A204.1 (cell line): ENCODE data around the gene HTR7.
A peak's percentile ranks its signal among the peaks of the same experiment; 100 is the strongest.
"Not testable (repeated sequence)": the region's sequence is repeated elsewhere in the genome, so short reads cannot be mapped to it uniquely, and the experiment has no call there.

Experiments used
- FAIRE-seq: peaks from 2 replicates; lab custom pipeline; 2012; peaks lifted over from hg19 to GRCh38; lab: Jason Lieb, UNC

HTR7 gene

DNA sequence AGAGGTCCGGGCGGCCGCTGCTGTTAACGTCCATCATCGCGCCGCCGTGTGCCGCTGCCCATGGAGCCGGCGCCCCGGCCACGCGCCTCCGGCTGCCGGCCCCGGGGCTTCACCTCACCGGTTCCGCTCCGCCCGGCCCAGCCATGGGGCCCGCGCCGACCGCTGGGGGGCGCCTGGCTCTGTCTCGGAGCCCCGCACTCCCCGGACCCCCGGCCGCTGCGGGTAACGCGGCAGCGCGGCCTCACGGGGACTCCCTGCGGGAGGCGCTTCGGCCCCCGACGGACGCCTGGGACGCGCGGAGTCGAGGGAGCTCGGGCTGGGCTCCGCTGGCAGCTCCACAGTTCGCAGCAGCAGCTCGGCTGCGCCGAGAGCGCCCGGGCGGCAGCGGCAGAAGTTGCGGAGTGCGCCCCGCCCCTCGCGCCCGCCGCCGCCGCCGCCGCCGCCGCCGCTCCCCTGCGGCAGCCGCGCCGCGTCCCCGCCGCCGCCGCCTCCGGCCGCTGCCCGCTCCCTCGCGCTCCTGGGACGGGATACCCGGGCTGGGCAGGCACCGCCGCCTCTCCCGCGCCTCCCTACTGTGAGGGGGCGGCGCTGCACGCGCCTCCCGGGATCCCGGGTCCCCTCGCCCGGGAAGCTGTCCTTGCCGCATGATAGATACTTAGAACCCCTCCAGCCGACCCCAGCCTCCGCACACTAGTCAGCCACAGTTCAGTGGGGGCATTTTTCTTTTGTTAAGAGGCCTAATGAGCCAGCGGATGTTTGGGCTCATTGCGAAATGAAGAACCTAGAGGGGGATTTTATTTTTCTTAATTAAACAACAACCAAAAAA, at the start of gene HTR7:
Gene HTR7, minus strand, starts transcription at position 405 of the 826 bp plus-strand sequence. Its CDS starts 368 bp downstream, at position 37.
- FAIRE-seq = no peak

DNA sequence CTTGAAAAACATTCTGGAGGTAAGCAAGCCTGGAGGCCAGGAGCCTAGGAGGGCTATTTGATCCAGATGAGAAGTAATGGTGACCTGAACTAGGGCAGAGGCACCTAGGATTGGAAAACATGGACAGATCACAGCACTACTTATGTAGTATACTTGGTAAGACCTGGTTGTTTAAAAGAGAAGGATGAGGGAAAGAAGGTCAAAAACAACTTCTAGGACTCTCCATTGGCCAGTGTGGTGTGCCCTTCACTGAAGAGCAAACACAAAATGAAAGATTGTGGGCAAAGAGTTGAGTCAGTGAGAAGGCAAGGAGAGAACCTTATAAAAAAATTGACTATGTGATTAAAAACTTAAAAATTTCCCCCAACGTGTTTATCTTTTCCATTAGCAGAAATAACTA, 48.8 kb upstream of the HTR7 start:
- no peak for FAIRE-seq

DNA sequence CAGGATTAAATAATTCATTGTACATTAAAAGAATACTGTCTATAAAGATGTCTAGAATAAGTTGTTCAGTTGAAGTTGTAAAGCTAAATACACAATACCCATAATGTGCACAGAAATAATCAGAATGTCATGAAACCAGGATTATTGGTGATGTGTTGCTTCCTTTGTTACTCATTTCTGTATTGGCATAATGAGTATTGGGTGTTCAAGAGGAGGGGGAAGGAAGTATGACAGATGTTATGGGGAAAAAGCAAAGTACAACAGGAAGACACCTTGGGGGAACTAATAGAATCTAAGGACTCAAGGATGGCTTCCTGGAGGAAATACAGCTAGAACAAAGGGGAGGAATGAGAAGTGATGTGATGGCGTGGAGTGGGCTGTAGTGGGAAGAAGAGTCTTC, 48.1 kb upstream of the HTR7 start:
- FAIRE-seq = no peak

DNA sequence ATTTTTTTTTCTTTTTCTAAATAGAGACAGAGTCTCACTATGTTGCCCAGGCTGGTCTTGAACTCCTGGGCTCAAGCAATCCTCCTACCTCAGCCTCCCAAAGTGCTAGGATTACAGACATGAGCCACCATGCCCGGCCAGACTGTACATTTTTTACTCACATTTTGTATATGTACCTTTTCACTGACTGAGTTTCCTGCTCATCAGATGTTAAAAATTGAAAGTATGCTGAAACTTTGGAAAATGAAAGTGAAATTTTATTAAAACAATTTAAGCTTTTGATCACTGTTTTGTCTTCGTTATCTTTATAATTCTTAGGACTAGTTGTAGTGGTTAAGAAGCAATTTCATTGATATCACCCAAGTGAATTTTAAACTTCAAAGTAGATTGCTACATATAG, 39.1 kb upstream of the HTR7 start:
- not testable (repeated sequence) for FAIRE-seq

DNA sequence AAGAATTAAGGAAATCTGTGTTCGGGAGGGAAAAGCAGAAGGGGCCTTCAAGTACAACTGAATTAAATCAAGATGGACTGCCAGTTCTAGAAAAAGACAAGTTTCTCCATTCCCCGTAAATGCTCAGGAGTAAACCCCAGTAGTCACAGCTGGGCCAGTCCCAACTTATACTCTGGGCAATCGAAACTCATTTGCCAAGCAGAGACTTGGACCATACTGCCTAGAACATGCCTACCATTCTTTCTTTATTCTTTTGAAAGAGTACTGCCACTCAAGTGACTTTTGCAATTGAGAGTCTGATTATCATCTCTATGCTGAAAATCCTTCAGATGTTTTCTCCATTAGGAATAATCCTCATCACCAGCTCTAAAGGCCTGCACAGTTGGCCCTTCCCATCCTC, 35.4 kb upstream of the HTR7 start:
- no peak for FAIRE-seq

DNA sequence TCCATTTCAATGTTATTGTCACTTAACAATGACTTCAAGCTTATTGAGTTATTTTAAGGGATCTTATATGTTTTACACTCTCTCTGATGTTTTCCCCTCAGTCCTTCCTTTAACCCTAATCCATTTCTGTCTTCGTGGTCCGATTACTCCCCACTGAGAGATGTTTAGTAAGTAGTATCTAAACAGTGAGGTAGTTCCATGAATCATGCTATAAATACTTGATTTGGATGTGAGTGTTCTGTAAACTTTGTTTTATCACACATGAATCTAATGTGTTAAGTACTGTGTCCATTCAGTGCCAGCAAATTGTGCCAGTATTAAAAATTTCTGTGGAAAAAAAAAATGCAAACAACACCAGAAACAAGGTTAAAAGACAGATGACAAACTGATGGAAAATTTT, 32.5 kb upstream of the HTR7 start:
- FAIRE-seq = no peak

DNA sequence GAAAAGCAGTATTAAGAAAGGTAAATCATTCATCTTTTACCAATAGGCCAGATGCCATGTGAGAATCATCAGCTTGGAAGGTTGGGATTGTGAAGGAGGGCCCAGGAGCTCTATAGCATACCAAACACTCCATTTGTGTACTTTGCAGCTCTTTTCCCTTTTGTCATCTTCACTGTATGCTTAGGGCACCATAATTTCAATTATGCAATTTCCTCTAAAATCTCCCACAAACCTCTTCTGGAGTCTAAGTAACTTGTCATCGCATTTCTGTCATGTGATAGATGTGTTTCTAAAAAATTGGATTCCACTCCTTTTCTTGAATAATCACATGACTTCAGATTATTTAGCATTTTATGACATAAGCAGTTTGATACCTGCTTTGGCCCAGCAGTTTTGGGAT, 31.8 kb upstream of the HTR7 start:
- FAIRE-seq = no peak

DNA sequence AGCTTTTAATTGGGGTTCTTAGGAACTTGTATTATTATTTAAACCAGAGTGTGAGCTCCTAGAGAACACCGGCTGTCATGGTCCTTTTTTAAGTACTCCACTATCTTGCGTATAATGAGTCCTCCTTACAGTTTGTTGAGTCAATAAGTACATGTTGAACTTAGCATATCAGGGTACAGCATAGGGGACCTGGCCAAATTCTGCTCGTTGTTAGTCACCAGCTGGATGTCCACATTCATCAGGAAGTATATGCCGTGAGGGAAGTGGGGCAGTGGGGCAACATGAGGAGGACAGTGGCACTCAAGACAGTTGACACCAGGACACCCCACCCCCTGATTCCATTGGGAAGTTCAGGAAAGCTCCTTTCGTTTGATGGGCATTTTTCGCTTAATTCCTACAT, 30.5 kb upstream of the HTR7 start:
- FAIRE-seq = no peak

DNA sequence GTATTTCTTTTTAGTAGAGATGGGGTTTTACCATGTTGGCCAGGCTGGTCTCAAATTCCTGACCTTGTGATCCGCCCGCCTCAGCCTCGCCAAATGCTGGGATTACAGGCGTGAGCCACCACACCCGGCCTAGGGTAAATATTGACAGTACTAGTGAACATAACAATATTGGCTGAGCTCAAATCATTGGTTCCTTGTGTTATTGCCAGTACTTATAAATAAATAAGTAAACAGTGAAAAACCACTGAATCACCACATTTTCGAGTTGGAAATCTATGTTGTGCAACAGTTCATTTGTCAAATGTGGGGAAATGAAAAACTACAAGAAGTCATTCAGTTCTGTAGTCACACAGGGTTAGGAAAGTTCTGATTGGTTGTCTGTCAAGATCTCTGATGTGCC, 29.7 kb upstream of the HTR7 start:
- FAIRE-seq = no peak

DNA sequence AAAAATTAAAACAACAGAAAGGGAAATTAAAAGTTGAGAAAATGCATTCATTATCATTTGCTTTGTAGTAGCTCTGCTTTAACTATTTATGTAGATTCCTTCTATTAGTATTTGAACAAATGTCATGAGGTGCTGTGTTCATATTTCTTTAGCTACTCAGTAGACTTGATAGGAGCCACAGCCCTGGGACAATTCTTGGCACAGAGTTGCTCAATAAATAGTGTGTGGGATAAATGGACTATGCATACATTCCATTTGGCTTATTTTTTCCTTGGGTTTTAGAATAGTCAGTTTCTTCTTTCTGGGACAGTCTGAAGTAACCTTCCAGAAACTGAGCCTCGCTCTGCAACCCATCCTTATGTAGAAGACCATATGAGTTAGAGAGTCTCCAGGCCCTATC, 27.3 kb upstream of the HTR7 start:
- FAIRE-seq = no peak

DNA sequence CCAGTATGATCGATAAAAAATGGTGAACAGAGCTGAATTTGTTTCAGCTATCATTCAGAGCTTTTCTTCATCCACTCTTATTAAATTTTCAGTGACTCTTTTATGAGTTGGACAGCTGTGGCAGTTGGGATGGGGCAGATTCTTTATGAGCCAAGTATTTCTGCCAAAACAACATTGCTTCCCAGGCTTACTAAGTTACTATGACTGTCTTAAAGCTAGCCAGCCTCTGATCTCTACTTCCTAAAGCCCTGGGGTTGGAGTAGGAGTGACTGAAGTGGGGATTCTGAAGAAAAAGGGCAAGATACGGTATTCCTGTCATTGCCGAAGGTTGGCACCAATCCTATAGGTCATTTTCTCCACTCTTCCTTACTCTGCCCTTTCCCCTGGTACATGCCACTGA, 26.6 kb upstream of the HTR7 start:
- FAIRE-seq = no peak

DNA sequence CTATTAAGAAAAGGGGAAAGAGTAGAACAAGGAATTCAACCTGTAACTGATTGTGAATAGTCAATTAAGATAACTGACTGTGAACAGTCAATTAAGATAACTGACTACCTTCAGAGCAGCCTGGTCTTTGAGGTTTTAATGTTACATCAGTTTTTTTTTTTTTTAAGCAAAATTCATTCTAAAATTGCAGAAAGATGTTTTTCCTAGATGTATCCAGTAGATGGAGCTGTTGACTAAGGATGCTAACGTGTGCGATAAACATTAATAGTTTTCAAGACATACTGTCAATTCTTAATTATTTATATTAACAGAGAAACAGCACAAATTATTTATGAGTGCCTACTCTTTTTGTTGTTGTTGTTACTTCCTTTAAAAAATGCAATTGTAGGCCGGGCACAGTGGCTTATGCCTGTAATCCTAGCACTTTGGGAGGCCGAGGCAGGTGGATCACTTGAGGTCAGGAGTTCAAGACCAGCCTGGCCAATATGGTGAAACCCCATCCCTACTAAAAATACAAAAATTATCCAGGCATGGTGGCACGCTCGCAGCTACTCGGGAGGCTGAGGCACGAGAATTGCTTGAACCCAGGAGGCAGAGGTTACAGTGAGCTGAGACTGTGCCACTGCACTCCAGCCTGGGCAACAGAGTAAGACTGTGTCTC, 22.4 kb upstream of the HTR7 start:
- peak; percentile 98 for FAIRE-seq

DNA sequence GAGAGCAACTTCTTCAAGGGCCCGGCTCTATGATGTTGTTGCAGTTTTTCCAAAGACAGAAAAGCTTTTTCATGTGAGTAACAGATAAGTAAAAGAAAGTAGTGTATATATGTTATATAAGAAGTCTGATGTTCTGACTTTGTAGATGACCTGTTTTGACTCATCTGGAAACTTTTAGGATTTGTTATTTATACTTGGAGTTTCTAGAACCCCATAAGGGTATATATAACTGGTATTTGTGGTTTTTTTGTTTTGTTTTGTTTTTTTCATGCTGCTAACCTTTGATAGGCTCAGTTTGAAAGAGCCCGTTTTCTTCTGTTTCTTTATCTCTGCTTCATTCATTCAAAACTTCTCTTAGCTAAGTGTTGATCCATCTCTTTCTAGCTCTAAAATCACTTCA, 21.2 kb upstream of the HTR7 start:
- FAIRE-seq = no peak

DNA sequence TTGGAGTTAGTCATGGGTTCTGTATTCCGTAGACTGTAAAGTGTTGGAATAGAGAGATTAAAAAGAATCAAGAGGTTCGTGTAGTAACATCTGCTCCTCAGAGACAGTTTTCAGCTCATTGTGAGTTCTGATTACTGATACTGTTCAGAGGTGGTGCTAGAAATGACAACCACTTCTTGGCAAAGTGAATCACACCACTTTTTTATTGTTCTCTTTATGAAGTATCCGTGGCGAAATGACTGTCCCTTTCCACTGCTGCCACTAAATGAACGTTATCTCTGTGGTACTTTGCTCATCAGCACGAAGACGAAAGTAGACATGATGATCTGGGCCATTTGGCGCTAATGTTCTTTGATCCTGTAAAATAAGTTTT, 14.8 kb upstream of the HTR7 start:
- no peak for FAIRE-seq

DNA sequence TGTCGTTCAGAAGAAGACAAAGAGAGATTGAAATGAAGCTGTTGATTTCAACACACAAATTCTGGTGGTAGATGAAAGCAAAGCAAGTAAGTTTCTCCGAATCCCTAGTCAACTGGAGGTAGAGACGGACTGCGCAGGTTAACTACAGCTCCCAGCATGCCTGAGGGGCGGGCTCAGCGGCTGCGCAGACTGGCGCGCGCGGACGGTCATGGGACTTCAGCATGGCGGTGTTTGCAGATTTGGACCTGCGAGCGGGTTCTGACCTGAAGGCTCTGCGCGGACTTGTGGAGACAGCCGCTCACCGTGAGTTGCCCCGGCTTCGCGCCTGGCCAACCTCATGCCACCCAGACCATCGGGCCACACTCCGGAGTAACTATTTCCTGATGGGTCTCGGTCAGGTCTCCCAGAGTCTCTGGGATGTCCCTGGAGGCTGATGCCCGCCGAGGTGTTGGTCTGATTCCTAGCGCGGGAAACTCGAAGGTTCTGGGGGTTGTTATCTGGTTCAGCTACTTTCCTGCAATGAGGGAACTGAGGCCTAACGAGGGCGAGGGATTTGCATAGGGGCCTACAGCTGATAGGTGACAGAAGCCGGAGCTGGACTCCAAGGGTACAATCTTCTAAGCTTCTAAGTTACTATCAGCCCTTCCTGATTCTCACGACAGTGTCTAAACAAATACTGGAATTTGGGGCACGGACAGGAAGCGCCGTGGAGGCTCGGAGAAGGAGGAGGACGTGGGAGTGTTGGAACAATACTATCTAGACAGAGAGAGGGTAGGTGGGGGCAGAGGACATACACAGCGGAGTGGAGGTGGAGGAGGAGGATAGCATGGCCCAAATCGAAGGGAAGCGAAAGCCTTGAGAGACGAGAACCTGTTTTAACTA, 14.2 kb upstream of the HTR7 start, which contains the start of gene RPP30:
Gene RPP30, plus strand, starts transcription at position 209 of the 882 bp plus-strand sequence. Its CDS starts 13 bp downstream, at position 222.
- peak; percentile 74 for FAIRE-seq

DNA sequence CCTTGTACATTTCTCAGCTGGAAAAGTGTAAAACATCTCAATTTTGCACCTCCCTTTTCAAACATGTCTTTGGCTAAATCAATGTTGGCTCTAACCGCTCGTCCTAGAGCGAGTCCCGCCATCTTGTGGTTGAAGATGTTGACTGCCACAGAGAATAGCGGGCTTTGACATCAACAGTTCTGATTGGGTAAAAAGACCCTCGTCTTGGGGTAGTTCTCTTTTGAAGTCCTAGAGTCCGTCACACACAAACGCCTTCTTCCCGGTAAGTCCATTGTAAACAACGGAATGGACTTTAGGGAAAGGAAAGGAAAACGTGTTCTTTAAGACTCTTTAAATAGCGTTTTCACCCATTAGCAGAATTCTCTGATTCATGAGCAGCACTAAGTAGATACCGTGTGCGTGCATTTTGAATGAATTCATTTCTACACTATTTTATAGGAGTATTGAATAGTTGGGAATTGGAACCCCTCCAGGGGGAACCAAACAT, 13.5 kb upstream of the HTR7 start:
- FAIRE-seq = peak; percentile 96

DNA sequence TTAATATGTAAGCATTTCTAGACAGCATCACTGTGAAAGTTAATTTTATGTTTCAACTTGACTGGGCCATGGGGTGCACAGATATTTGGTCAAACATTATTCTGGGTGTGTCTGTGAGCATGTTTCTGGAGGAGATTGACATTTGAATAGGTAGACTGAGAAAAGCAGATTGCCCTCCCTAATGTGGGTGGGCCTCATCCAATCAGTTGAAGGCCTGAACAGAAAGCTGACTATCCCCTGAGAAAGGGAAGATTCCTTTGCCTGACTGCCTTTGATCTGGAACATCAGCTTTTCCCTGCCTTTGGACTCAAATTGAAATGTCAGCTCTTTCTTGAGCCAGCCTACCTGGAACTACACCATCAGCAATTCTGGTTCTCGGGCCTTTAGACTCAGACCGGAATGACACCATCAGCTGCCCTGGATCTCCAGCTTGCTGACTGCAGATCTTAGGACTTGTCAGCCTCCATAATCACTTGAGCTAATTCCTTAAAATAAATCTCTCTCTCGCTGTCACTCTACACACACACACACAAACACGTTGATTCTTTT, 8.3 kb upstream of the HTR7 start:
- FAIRE-seq = no peak

DNA sequence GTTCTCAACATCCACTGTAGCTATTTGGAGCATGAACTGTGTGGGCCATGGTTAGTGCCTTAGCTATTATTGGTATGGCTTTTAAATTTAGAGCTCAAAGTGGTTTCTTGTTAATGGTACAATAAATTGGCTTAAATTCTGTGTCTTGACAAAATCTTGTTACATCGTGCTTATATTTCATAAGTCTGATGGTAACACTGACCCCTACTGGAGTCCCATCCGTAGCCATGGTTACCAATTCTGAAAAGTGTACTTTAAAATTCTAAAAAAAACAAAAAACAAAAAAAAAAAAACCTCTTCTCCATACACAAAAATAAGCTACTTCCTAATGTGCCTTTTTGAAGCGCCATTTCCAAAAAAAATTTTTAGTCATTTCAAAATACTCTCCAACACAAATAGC, 7.6 kb upstream of the HTR7 start:
- peak; percentile 94 for FAIRE-seq

DNA sequence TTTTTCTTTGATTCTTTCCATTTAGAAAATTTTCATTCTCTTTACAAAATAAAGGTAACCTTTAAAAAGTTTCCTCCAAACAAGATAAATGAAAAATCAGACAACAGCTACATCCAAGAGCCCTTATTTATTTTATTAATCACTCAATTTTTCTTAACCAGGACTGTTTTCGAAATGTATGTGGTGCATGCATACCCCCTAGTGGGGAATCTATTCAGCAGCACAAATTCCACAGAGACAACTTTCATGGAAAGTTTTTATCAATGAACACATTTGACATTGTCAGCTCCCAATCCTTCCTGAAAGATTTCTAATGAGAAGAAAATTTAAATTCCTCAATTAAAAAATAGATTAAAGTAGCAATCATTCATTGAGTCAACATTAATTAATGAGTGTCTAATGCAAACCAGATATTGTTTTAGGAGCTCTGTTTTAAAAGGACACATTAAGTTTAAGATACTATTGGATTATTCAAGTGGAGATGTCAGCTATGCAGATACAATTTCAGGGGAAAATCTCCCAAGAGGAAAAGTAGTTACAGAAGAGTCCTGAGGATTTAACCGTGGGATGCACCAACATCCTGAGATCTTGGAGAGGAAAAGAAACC, 5.2 kb upstream of the HTR7 start:
- FAIRE-seq = peak; percentile 96

DNA sequence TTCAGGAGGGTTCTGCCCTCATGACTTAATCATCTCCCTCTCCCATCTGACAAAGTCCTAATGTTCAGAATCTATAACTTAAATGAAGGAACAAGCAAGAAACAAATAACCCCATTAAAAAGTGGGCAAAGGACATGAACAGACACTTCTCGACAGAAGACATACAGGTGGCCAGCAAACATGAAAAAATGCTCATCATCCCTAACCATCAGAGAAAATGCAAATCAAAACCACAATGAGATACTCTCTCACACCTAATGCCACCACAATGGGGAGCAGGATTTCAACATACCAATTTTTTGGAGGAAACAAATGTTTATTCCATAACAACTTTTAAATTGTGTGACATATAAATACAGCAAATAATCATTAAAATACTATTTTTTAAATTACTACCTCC, 3.0 kb upstream of the HTR7 start:
- FAIRE-seq = no peak

DNA sequence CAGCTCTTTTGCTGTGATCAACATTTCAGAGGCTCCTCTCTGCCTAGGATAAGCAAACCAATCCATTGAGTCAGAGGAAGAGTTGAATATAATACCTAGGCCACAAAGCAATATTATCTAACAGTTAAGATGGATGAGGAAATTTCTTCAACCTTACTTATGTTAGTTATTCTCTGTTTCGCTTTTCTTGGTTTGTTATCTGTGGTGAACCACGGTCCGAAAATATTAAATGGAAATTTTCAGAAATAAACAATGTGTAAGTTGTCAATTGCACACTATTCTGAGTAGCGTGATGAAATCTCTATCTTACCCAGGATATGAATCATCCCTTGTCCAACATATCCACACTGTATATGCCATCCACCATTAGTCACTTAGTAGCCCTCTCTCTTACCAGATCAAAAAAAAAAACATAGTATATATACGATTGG, 1.5 kb upstream of the HTR7 start:
- no peak for FAIRE-seq

DNA sequence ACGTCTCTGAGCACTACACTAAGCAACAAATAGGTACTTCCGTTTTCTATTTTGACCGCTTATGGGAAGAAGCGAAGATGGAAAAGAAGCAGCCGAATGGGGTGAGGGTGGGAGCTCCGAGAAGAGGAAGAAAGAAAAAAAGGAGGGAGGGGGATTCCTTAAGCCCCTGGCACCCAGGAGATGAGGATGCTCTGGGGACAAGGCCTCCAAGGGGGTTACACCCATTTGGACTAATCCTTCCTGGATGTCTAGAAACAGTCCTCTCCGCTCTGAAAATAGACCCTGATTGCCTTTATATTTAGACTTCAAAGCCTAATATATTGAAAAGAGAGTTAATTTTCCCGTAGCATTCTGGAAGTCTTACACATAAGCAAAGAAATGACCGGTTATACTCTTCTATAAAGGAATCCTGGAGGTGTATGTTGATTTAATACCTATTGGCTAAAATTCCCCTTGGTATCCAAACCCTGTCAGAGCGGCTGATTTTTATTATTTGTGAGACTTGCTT, 676 bp upstream of the HTR7 start:
- no peak for FAIRE-seq
